Measurements from ENCODE around the gene FAM43B.

GRCh38 chr1:20521960-20522861, 30.2 kb upstream of the FAM43B start:
- TF ChIP-seq, protein P1, sequence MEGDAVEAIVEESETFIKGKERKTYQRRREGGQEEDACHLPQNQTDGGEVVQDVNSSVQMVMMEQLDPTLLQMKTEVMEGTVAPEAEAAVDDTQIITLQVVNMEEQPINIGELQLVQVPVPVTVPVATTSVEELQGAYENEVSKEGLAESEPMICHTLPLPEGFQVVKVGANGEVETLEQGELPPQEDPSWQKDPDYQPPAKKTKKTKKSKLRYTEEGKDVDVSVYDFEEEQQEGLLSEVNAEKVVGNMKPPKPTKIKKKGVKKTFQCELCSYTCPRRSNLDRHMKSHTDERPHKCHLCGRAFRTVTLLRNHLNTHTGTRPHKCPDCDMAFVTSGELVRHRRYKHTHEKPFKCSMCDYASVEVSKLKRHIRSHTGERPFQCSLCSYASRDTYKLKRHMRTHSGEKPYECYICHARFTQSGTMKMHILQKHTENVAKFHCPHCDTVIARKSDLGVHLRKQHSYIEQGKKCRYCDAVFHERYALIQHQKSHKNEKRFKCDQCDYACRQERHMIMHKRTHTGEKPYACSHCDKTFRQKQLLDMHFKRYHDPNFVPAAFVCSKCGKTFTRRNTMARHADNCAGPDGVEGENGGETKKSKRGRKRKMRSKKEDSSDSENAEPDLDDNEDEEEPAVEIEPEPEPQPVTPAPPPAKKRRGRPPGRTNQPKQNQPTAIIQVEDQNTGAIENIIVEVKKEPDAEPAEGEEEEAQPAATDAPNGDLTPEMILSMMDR (IDR thresholded peaks at IDR 0.05) = peak; percentile 79 to 83
- TF ChIP-seq POLR2AphosphoS5 (IDR thresholded peaks at IDR 0.05) (no peak), POLR2A (IDR thresholded peaks at IDR 0.05) (no peak), EP300 (IDR thresholded peaks at IDR 0.05) (no peak)
